ENCODE data around the gene TRMT11. TPM values are rescaled to one million over a fixed set of nuclear protein-coding genes. Genes with fewer than 3 reads are reported as not detected.
"Not testable (repeated sequence)": the region's sequence is repeated elsewhere in the genome, so short reads cannot be mapped to it uniquely, and the experiment has no call there.

The TRMT11 gene
- polyA plus RNA-seq, 1 of the 3 experiments (the other 2 are of a cell fraction) = 15.0 TPM

GRCh38 chr6:125949069-125949468, 37.3 kb upstream of the TRMT11 start:
- WGBS (ENCODE audit: low lambda C conversion rate) = 72% methylated on average over 2 of the region's 2 CpGs
- no peak overlapping the region for H2AFZ ChIP-seq (ENCODE audit: low read depth)

GRCh38 chr6:125950293-125950692, 36.0 kb upstream of the TRMT11 start:
- CTCF ChIA-PET = interaction anchor here (4.4 kb wide), 1 partner anchor 160 kb away, joined by 53 read pairs; the partner anchor contains the start of gene NCOA7
- Histone ChIP-seq H3K4me2 (no peak overlapping the region), H4K20me1 (ENCODE audit: insufficient read depth) (no peaks in the 10 kb centered on the region), H3K27me3 (ENCODE audit: insufficient read depth) (no peaks in the 10 kb centered on the region), H3F3A (replicated peaks; ENCODE audit: insufficient read depth) (peaks cover 9% of the 10 kb centered on the region), H3K4me3 (ENCODE audit: low read depth in 2 of 2, low read length in 1 of 2) (no peak overlapping the region), H3K9me2 (no peaks in the 10 kb centered on the region), H3K9me3 (no peaks in the 10 kb centered on the region), H3K79me2 (ENCODE audit: insufficient read depth) (no peaks in the 10 kb centered on the region), H3K4me1 (ENCODE audit: control insufficient read depth in 1 of 2, insufficient read depth in 2 of 2, low read depth in 1 of 2, low read length in 1 of 2) (peaks cover 0 to 8% of the 10 kb centered on the region in 2 experiments; a peak in 2 of 4 replicates), H3K27ac (ENCODE audit: low read depth in 2 of 2, low read length in 1 of 2) (no peak overlapping the region), H2AFZ (ENCODE audit: low read depth) (no peak overlapping the region), H3K36me3 (replicated peaks in 1 of 2; ENCODE audit: control insufficient read depth in 1 of 2, insufficient read depth in 2 of 2, low read length in 1 of 2) (no peaks in the 10 kb centered on the region), H3K9ac (no peak overlapping the region)
- POLR2A ChIA-PET = no interaction called here
- 67% methylated on average over 6 of the region's 6 CpGs for WGBS (ENCODE audit: low lambda C conversion rate)
- DNase-seq = no peak
- TF ChIP-seq RFX5 (IDR thresholded peaks at IDR 0.05; ENCODE audit: low read length) = no peak
- TF ChIP-seq USF2 (IDR thresholded peaks at IDR 0.05; ENCODE audit: borderline replicate concordance, low read depth, low read length) = no peak
- no peak for TF ChIP-seq TEAD4 (IDR thresholded peaks at IDR 0.05; ENCODE audit: borderline replicate concordance, insufficient read depth)
- no peak for TF ChIP-seq MXI1 (IDR thresholded peaks at IDR 0.05; ENCODE audit: low read depth, low read length)
- no peak for TF ChIP-seq TCF12 (IDR thresholded peaks at IDR 0.05)
- TF ChIP-seq RXRA (IDR thresholded peaks at IDR 0.05; ENCODE audit: borderline replicate concordance, low read depth) = no peak
- TF ChIP-seq SMC3 (IDR thresholded peaks at IDR 0.05; ENCODE audit: low read depth, low read length) = no peak
- no peak for TF ChIP-seq JUND (IDR thresholded peaks at IDR 0.05)
- no peak for TF ChIP-seq FOXJ3 (CRISPR knock-in tag; IDR thresholded peaks at IDR 0.05)
- no peak for TF ChIP-seq EZH2phosphoT487 (IDR thresholded peaks at IDR 0.05; ENCODE audit: borderline replicate concordance, low read depth)

More at GRCh38 chr6:125949069-125949468, 37.3 kb upstream of the TRMT11 start:
- Histone ChIP-seq H3F3A (replicated peaks; ENCODE audit: insufficient read depth) (peaks cover 9% of the 10 kb centered on the region), H3K27ac (ENCODE audit: low read depth in 2 of 2, low read length in 1 of 2) (no peak overlapping the region), H3K9ac (no peak overlapping the region), H3K79me2 (ENCODE audit: insufficient read depth) (no peaks in the 10 kb centered on the region), H3K36me3 (replicated peaks in 1 of 2; ENCODE audit: control insufficient read depth in 1 of 2, insufficient read depth in 2 of 2, low read length in 1 of 2) (no peaks in the 10 kb centered on the region), H3K4me1 (ENCODE audit: control insufficient read depth in 1 of 2, insufficient read depth in 2 of 2, low read depth in 1 of 2, low read length in 1 of 2) (peaks cover 0 to 8% of the 10 kb centered on the region in 2 experiments; a peak in 2 of 4 replicates), H3K9me3 (no peaks in the 10 kb centered on the region), H3K27me3 (ENCODE audit: insufficient read depth) (no peaks in the 10 kb centered on the region), H3K4me3 (ENCODE audit: low read depth in 2 of 2, low read length in 1 of 2) (no peak overlapping the region), H3K4me2 (no peak overlapping the region), H3K9me2 (no peaks in the 10 kb centered on the region), H4K20me1 (ENCODE audit: insufficient read depth) (no peaks in the 10 kb centered on the region)
- ChIA-PET CTCF (interaction anchor here (0.8 kb wide), 1 partner anchor 8 kb away, joined by 3 read pairs; no protein-coding TSS in a partner anchor), POLR2A (no interaction called here)
- DNase-seq = no peak
- TF ChIP-seq MXI1 (IDR thresholded peaks at IDR 0.05; ENCODE audit: low read depth, low read length) (no peak), FOXJ3 (CRISPR knock-in tag; IDR thresholded peaks at IDR 0.05) (no peak), POLR2AphosphoS5 (IDR thresholded peaks at IDR 0.05; ENCODE audit: low read depth, low read length) (no peak), SMC3 (IDR thresholded peaks at IDR 0.05; ENCODE audit: low read depth, low read length) (no peak), GABPA (IDR thresholded peaks at IDR 0.05; ENCODE audit: low read depth) (no peak), CHD2 (IDR thresholded peaks at IDR 0.05; ENCODE audit: low read length, partially characterized antibody) (no peak), ELF1 (IDR thresholded peaks at IDR 0.05) (no peak)

- H2AFZ ChIP-seq (ENCODE audit: low read depth); DNase-seq; H3K9me2 ChIP-seq; H3F3A ChIP-seq (replicated peaks; ENCODE audit: insufficient read depth); H3K36me3 ChIP-seq (replicated peaks in 1 of 2; ENCODE audit: control insufficient read depth in 1 of 2, insufficient read depth in 2 of 2, low read length in 1 of 2); H3K4me3 ChIP-seq (ENCODE audit: low read depth in 2 of 2, low read length in 1 of 2); POLR2A ChIA-PET; H3K27ac ChIP-seq (ENCODE audit: low read depth in 2 of 2, low read length in 1 of 2); H3K4me1 ChIP-seq (ENCODE audit: control insufficient read depth in 1 of 2, insufficient read depth in 2 of 2, low read depth in 1 of 2, low read length in 1 of 2); H3K9ac ChIP-seq; H3K27me3 ChIP-seq (ENCODE audit: insufficient read depth); H3K79me2 ChIP-seq (ENCODE audit: insufficient read depth); H3K4me2 ChIP-seq; H4K20me1 ChIP-seq (ENCODE audit: insufficient read depth); H3K9me3 ChIP-seq: not testable (repeated sequence)
- 69% methylated on average over 6 of the region's 6 CpGs for WGBS (ENCODE audit: low lambda C conversion rate)
- CTCF ChIA-PET = interaction anchor here (1.3 to 4.4 kb wide), 2 partner anchors 11 to 160 kb away, joined by 3 to 53 read pairs; partner anchors contain the start of gene NCOA7
These were observed 35.6 kb upstream of the TRMT11 start for GRCh38 chr6:125950716-125951115.
